Measurements from ENCODE around the gene FBXL4. TPM values are rescaled to one million over a fixed set of nuclear protein-coding genes. Genes with fewer than 3 reads are reported as not detected.

The FBXL4 gene
- polyA plus RNA-seq, 1 of the 3 experiments (the other 2 are of a cell fraction), result 8.1 TPM

DNA sequence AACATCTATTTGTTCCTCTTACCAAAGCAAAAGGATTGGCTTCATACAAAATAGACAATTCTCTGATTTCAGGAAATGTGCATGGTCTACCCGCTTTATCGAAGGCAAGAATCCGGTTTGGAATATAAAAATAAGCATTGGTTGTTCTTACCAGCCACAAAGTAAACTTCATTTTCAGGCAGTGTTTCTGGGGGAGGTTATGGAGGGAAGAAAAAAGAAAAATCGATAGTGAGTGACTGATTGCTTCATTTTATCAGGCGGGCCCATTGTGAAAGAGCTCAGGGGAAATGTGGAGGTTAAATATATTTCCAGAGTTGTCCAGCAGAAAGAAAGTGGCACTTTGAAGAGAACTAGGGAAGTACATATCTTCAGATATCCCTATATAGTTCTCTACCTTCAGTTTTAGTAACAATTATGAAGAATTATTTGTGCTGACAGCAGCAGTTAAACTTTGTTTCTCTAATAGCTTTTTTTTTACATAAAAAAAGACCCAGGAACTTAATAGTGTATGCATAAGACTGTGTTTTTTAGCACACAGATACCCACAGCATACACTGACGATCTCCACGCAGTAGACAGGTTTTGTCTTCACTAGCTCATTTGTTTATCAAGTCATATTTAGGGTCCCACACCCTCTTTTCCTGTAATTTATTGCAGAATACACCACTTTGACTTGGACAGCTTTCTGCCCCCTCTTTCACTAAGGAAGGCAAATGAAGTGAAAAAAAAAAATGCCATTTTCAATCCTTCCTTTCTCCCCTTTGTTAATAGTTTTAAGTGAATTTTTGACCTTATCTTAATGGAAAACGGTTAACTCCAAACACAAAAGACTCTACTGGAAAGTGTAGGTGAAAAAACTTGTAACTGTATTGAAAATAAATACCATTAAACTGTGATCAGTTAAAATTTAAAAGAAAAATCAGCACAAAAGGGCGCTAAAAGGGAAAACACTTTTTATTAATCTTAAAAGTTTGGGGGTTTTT is 110.5 kb downstream of the FBXL4 start:
- Histone ChIP-seq H3K9me2 (no peaks in the 10 kb centered on the region), H3K4me3 (ENCODE audit: low read depth in 2 of 2, low read length in 1 of 2) (peak overlapping the region; percentile 9 to 69; a peak in 3 of 4 replicates), H3K9ac (no peak overlapping the region), H3K79me2 (ENCODE audit: insufficient read depth) (peaks cover 10% of the 10 kb centered on the region), H3K4me2 (peak overlapping the region; percentile 74), H3K36me3 (replicated peaks in 1 of 2; ENCODE audit: control insufficient read depth in 1 of 2, insufficient read depth in 2 of 2, low read length in 1 of 2) (no peaks in the 10 kb centered on the region), H2AFZ (ENCODE audit: low read depth) (no peak overlapping the region), H4K20me1 (ENCODE audit: insufficient read depth) (no peaks in the 10 kb centered on the region; the same call in 1 of the 2 replicates), H3K9me3 (no peaks in the 10 kb centered on the region), H3K27me3 (ENCODE audit: insufficient read depth) (no peaks in the 10 kb centered on the region), H3K27ac (ENCODE audit: low read depth in 2 of 2, low read length in 1 of 2) (no peak overlapping the region), H3K4me1 (ENCODE audit: control insufficient read depth in 1 of 2, insufficient read depth in 2 of 2, low read depth in 1 of 2, low read length in 1 of 2) (peaks cover 0 to 26% of the 10 kb centered on the region in 2 experiments; a peak in 2 of 4 replicates), H3F3A (replicated peaks; ENCODE audit: insufficient read depth) (peaks cover 14% of the 10 kb centered on the region)
- no peak for DNase-seq
- POLR2A ChIA-PET, result no interaction called here
- WGBS (ENCODE audit: low lambda C conversion rate), result 82% methylated on average over 9 of the region's 9 CpGs
- TF ChIP-seq RFX5 (IDR thresholded peaks at IDR 0.05; ENCODE audit: low read length), result no peak
- no peak for TF ChIP-seq MXI1 (IDR thresholded peaks at IDR 0.05; ENCODE audit: low read depth, low read length)
- TF ChIP-seq FOSL2 (IDR thresholded peaks at IDR 0.05; ENCODE audit: borderline replicate concordance, low read depth), result no peak
- TF ChIP-seq MEF2A (IDR thresholded peaks at IDR 0.05; ENCODE audit: borderline replicate concordance, low read depth), result no peak
- CTCF ChIA-PET, result interaction anchor here (0.7 to 2.6 kb wide), 5 partner anchors 282 to 1651 kb away, joined by 3 to 9 read pairs (median 4); no protein-coding TSS in a partner anchor

DNA sequence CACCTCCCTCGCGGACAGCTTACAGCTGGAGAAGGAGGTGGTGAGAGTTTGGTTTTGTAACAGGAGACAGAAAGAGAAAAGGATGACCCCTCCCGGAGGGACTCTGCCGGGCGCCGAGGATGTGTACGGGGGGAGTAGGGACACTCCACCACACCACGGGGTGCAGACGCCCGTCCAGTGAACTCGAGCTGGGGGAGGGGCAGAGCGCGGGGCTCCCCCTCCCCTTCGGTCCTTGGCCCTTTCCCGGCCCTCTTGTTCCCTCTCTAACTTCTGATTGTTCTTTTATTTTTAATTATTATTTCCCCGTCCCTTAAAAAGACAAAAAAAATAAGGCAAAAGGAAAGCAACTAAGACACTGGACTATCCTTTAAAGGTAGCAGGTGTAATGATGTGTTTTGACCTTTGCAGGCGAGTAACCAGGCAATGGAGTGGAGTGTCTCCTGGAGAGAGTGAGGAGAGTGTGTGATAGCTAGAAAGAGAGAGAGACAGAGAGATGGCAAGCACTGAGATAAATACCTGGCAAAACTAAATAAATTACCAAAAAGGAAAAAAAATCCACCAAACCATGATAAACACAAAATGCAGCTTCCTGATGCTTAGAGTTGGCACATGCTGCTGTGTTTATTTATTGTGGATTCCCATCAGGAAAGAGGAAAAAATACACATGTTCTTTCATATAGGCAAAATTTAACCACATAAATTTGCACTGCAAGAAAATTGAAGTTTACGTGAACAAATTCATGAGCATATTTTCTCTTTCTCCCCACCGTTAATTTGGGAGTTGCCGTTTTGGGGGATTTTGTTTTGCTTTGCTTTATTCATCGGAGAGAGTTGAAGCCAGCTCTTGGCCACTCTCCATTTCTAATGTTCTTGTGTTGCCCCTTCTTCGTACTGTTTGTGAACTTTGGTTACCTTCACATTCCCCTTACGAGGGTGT is 111.5 kb downstream of the FBXL4 start:
- Histone ChIP-seq H3K9me2 (no peaks in the 10 kb centered on the region), H3K27ac (ENCODE audit: low read depth in 2 of 2, low read length in 1 of 2) (peak overlapping the region in 1 of 2 experiments; percentile 47; a peak in 1 of 4 replicates), H3K4me2 (peak overlapping the region; percentile 74), H2AFZ (ENCODE audit: low read depth) (peak overlapping the region; percentile 26; the same call in 1 of the 2 replicates), H3K36me3 (replicated peaks in 1 of 2; ENCODE audit: control insufficient read depth in 1 of 2, insufficient read depth in 2 of 2, low read length in 1 of 2) (no peaks in the 10 kb centered on the region), H3F3A (replicated peaks; ENCODE audit: insufficient read depth) (peaks cover 14% of the 10 kb centered on the region), H4K20me1 (ENCODE audit: insufficient read depth) (no peaks in the 10 kb centered on the region; the same call in 1 of the 2 replicates), H3K4me3 (ENCODE audit: low read depth in 2 of 2, low read length in 1 of 2) (peak overlapping the region; percentile 60 to 69), H3K9me3 (no peaks in the 10 kb centered on the region), H3K79me2 (ENCODE audit: insufficient read depth) (peaks cover 10% of the 10 kb centered on the region), H3K9ac (peak overlapping the region; percentile 6; the same call in 1 of the 2 replicates), H3K27me3 (ENCODE audit: insufficient read depth) (no peaks in the 10 kb centered on the region), H3K4me1 (ENCODE audit: control insufficient read depth in 1 of 2, insufficient read depth in 2 of 2, low read depth in 1 of 2, low read length in 1 of 2) (peaks cover 0 to 34% of the 10 kb centered on the region in 2 experiments; a peak in 2 of 4 replicates)
- ChIA-PET CTCF (interaction anchor here (0.7 to 2.6 kb wide), 3 partner anchors 9 to 1395 kb away, joined by 3 to 9 read pairs (median 8); no protein-coding TSS in a partner anchor), POLR2A (no interaction called here)
- 37% methylated on average over 23 of the region's 23 CpGs for WGBS (ENCODE audit: low lambda C conversion rate)
- no peak for DNase-seq
- TF ChIP-seq, protein P1, sequence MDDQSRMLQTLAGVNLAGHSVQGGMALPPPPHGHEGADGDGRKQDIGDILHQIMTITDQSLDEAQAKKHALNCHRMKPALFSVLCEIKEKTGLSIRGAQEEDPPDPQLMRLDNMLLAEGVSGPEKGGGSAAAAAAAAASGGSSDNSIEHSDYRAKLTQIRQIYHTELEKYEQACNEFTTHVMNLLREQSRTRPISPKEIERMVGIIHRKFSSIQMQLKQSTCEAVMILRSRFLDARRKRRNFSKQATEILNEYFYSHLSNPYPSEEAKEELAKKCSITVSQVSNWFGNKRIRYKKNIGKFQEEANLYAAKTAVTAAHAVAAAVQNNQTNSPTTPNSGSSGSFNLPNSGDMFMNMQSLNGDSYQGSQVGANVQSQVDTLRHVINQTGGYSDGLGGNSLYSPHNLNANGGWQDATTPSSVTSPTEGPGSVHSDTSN (IDR thresholded peaks at IDR 0.05), result no peak
- TF ChIP-seq, protein P2, sequence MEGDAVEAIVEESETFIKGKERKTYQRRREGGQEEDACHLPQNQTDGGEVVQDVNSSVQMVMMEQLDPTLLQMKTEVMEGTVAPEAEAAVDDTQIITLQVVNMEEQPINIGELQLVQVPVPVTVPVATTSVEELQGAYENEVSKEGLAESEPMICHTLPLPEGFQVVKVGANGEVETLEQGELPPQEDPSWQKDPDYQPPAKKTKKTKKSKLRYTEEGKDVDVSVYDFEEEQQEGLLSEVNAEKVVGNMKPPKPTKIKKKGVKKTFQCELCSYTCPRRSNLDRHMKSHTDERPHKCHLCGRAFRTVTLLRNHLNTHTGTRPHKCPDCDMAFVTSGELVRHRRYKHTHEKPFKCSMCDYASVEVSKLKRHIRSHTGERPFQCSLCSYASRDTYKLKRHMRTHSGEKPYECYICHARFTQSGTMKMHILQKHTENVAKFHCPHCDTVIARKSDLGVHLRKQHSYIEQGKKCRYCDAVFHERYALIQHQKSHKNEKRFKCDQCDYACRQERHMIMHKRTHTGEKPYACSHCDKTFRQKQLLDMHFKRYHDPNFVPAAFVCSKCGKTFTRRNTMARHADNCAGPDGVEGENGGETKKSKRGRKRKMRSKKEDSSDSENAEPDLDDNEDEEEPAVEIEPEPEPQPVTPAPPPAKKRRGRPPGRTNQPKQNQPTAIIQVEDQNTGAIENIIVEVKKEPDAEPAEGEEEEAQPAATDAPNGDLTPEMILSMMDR (IDR thresholded peaks at IDR 0.05), result no peak
- TF ChIP-seq TEAD4 (IDR thresholded peaks at IDR 0.05; ENCODE audit: borderline replicate concordance, insufficient read depth) (no peak), TAF1 (IDR thresholded peaks at IDR 0.05; ENCODE audit: borderline replicate concordance, low read depth, low read length) (no peak), RXRA (IDR thresholded peaks at IDR 0.05; ENCODE audit: borderline replicate concordance, low read depth) (no peak), POLR2AphosphoS5 (IDR thresholded peaks at IDR 0.05; ENCODE audit: low read depth, low read length) (no peak), EZH2phosphoT487 (IDR thresholded peaks at IDR 0.05; ENCODE audit: borderline replicate concordance, low read depth) (no peak), EP300 (IDR thresholded peaks at IDR 0.05; ENCODE audit: borderline replicate concordance in 1 of 2, low read depth in 1 of 2, low read length in 1 of 2) (no peak)
- TF ChIP-seq, protein P3, sequence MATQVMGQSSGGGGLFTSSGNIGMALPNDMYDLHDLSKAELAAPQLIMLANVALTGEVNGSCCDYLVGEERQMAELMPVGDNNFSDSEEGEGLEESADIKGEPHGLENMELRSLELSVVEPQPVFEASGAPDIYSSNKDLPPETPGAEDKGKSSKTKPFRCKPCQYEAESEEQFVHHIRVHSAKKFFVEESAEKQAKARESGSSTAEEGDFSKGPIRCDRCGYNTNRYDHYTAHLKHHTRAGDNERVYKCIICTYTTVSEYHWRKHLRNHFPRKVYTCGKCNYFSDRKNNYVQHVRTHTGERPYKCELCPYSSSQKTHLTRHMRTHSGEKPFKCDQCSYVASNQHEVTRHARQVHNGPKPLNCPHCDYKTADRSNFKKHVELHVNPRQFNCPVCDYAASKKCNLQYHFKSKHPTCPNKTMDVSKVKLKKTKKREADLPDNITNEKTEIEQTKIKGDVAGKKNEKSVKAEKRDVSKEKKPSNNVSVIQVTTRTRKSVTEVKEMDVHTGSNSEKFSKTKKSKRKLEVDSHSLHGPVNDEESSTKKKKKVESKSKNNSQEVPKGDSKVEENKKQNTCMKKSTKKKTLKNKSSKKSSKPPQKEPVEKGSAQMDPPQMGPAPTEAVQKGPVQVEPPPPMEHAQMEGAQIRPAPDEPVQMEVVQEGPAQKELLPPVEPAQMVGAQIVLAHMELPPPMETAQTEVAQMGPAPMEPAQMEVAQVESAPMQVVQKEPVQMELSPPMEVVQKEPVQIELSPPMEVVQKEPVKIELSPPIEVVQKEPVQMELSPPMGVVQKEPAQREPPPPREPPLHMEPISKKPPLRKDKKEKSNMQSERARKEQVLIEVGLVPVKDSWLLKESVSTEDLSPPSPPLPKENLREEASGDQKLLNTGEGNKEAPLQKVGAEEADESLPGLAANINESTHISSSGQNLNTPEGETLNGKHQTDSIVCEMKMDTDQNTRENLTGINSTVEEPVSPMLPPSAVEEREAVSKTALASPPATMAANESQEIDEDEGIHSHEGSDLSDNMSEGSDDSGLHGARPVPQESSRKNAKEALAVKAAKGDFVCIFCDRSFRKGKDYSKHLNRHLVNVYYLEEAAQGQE (IDR thresholded peaks at IDR 0.05; ENCODE audit: low read depth, low read length), result no peak
- TF ChIP-seq, protein P4, sequence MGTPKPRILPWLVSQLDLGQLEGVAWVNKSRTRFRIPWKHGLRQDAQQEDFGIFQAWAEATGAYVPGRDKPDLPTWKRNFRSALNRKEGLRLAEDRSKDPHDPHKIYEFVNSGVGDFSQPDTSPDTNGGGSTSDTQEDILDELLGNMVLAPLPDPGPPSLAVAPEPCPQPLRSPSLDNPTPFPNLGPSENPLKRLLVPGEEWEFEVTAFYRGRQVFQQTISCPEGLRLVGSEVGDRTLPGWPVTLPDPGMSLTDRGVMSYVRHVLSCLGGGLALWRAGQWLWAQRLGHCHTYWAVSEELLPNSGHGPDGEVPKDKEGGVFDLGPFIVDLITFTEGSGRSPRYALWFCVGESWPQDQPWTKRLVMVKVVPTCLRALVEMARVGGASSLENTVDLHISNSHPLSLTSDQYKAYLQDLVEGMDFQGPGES (IDR thresholded peaks at IDR 0.05; ENCODE audit: low read depth, low read length), result no peak
